GM18520 (cell line): ENCODE results near the gene APCDD1.
"Not testable (repeated sequence)": the region's sequence is repeated elsewhere in the genome, so short reads cannot be mapped to it uniquely, and the experiment has no call there.

Experiments
- ATAC-seq: cut with Tn5 transposase; IDR thresholded peaks from one replicate; pipeline ENCODE4 v1.9.1; 2021; ENCODE audit not compliant: unreplicated experiment

The APCDD1 gene

DNA sequence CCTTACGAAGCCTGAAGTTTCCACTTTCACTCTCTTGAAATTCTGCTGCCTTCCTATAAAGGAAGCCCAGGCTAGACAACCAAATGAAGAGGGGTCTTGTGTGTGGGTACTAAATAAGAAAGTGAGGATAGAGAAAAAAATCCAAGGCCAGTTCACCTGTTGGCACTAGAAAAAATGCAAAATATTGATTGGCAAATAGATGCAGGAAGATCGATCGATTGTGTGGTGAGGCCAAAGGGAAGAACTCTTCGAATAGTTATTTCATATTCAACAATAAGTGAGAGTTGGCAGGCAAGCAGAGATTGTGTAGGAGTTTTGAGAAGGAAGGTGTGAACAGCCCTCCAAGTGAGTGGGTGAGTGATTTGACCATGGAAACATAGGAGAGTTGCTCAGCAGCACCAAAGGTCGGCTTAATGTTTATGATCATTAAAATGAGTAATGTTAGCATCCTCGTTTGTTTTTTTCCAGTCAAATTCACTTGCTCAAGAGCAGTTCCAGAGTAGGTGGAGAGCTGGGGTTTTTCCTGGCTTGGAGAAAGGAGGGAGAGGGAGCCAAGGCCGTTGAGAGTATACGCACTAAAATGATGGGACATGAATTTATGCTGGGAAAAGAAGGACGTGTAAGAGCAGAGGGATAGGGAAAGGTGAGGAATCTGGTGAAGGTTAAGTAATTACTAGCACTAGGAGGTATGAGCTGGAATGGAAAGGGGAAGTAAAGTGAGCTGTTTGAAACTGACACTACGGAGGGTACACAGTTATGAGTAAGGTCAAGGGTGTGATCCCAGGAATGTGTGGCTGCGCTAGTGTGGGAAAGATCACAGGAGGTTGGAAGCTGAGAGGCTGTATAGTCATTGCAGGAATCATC, 70.3 kb downstream of the APCDD1 start:
- no peak for ATAC-seq

- no peak for ATAC-seq
These were observed 70.9 kb downstream of the APCDD1 start for GRCh38 chr18:10525371-10525691.

DNA sequence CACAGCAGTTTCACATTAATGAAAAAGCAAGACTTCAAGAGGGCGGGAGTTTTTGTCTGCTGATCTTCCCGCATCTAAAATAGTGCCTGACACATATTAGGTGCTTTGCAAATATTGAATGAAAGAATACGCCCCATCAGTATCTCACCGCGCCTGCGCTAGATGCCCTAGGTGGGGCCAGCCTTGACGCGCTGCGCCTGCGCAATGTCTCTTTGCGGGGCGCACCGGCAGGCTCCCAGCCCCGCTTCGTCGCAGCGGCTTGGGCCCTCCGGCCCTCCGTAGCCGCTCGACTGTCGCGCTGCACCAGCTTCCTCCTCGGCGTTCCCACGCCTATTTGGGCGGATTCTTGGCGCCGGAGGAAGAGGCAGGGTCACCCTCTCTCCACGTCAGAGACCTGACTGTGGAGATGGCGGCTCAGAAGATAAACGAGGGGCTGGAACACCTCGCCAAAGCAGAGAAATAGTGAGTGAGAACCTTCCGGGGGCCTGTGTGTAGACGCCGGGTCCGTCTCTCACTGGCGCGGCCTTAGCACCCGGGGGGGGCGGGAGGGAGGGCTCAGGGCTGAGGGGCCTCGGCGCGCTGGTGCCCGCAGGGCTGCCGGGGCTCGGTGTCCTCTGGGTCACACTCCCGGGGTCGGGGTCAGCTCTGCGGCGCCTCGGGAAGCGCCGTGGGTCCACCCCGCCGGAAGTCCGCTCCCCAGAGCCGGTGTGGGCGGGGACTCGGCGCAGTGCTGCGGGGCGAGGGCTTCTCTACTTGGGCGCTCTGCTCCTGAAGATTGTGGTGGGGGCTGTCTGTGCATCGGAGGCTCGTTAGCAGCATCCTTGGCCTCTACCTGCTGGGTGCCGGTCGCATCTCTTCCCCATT, 71.5 kb downstream of the APCDD1 start, which contains the start of gene NAPG:
NAPG (plus strand) TSS at position 331 of the 864 bp plus-strand sequence; CDS start at position 407, 76 bp downstream.
- peak; percentile 69 for ATAC-seq

GRCh38 chr18:10526561-10526949, 72.1 kb downstream of the APCDD1 start:
- no peak for ATAC-seq

DNA sequence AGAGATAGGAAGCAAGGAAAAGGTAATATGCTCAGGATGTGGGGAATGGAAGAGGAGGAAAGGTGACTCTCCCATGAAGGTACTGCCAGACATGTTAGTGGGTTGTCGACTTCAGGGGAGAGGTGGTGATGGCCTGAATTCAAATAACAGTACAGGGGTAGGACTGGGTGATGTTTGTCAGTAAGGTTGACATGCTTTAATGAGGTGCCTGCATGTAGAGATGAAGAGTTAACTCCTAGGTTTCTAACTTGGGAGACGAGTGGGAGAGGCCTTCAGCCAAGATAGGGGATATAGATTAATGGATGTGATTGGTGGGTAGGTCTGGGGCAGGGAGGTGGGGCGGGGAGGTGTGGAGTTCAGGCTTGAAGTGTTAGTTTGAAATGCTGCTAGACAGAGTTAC, 74.0 kb downstream of the APCDD1 start:
- no peak for ATAC-seq

- no peak for ATAC-seq
These were observed 75.6 kb downstream of the APCDD1 start for GRCh38 chr18:10530002-10530401.

DNA sequence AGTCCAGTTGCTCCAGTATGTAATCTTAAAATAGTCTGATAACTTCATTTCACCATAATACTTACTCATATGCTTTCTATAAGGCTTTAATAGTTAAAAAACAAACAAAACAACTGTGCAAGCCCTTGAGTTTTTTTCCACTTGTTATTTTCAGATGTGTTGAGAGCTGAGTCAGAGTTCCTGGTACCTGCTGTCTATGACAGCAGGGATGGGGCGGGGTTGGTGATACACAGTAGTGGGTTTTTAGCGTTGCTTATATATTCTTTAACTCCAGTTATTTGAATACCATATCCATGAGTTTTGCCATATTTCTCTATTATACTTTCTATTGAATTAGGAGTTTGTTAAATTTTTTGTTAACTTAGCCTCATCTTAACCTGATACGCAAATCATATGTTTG, 76.4 kb downstream of the APCDD1 start:
- no peak for ATAC-seq

DNA sequence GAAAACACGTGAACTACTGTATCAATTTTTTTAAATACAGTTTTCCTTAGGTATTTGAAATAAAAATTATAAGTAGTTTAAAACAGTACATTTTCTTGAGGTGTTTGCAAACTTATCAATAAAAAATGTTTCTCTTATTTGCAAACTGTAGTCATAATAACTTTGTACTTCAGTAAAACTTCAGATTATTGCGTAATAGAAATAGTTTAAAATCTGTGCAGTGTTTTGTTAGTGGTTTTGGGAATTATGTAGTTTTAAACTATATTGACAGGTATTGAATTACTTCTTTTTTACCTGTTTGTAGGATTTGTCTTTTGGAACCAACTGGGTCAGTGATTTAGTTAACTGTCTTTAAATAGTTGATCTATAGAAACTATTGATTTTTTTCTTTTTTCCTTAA, 78.7 kb downstream of the APCDD1 start:
- ATAC-seq, result no peak

DNA sequence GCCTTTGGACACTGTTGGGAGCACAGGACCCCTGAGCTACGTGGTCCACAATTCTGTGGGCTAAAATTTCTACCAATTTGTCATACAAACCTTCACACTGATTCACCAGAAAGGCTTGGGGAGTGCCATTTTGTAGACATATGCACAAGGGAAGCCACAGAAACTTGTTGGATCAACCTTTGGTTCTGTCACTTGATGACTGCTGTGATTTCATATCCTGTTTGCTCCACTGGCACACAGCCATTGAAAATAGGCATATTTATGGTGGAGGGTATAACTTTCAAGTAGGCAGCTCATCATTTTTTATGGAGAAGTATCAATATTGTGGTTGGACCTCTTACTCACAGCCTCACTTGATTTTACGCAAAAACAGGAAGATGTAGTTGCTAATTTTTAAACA, 81.8 kb downstream of the APCDD1 start:
- no peak for ATAC-seq

- ATAC-seq, result no peak
These were observed 83.3 kb downstream of the APCDD1 start for GRCh38 chr18:10537765-10538164.

GRCh38 chr18:10539124-10539523, 84.7 kb downstream of the APCDD1 start:
- ATAC-seq, result not testable (repeated sequence)
